ES-I3 (cell line): ENCODE measurements around the gene SLC8A3.
A peak's percentile ranks its signal among the peaks of the same experiment; 100 is the strongest.

ENCODE experiments used
- H3K36me3 ChIP-seq: 2 replicates; pipeline ENCODE4 v1.6.1; 2013; ENCODE audit warnings: mild to moderate bottlenecking, low read length, control low read depth, moderate library complexity; ENCODE audit not compliant: insufficient read depth
- H3K4me1 ChIP-seq: 2 replicates; pipeline ENCODE4 v1.6.1; 2013; ENCODE audit warnings: mild to moderate bottlenecking, control low read depth, low read length; ENCODE audit not compliant: insufficient read depth
- H3K9ac ChIP-seq: 2 replicates; pipeline ENCODE4 v1.6.1; 2013; ENCODE audit warnings: low read depth, mild to moderate bottlenecking, low read length, moderate library complexity
- H3K9me3 ChIP-seq: 2 replicates; pipeline ENCODE4 v1.6.1; 2013; ENCODE audit warnings: mild to moderate bottlenecking, low read length, moderate library complexity; ENCODE audit not compliant: control insufficient read depth, insufficient read depth

Gene SLC8A3

DNA sequence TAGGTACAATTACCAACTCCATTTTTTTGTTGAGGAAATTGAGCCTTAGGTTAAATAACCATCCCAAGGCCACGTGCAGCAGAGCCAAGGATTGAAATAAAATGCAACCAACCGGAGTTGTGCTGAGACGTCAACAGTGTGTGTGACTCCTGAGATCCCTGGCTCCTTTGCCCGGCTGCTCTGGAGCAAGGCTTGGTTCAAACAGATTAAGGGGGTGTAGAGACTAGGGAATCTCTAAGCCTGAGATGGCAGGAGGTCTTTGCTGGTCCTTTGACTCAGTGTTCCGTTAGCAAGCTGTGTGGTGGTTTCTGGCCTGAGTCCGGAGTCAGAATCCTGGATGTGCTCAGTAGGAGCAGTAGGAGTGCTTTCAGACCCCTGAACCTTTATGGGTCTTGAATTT is 1.4 kb upstream of the SLC8A3 start:
- Histone ChIP-seq H3K9ac (no peak overlapping the region), H3K4me1 (peaks cover 9% of the 10 kb centered on the region), H3K9me3 (no peaks in the 10 kb centered on the region), H3K36me3 (no peaks in the 10 kb centered on the region)

GRCh38 chr14:70189456-70190077 is 816 bp upstream of the SLC8A3 start:
- Histone ChIP-seq H3K9ac (peak overlapping the region; percentile 78; the same call in 1 of the 2 replicates), H3K9me3 (no peaks in the 10 kb centered on the region), H3K4me1 (peaks cover 9% of the 10 kb centered on the region), H3K36me3 (no peaks in the 10 kb centered on the region)

GRCh38 chr14:70188322-70188658 is 461 bp downstream of the SLC8A3 start:
- Histone ChIP-seq H3K36me3 (no peaks in the 10 kb centered on the region), H3K9me3 (no peaks in the 10 kb centered on the region), H3K9ac (peak overlapping the region; percentile 78; the same call in 1 of the 2 replicates), H3K4me1 (peaks cover 9% of the 10 kb centered on the region)

DNA sequence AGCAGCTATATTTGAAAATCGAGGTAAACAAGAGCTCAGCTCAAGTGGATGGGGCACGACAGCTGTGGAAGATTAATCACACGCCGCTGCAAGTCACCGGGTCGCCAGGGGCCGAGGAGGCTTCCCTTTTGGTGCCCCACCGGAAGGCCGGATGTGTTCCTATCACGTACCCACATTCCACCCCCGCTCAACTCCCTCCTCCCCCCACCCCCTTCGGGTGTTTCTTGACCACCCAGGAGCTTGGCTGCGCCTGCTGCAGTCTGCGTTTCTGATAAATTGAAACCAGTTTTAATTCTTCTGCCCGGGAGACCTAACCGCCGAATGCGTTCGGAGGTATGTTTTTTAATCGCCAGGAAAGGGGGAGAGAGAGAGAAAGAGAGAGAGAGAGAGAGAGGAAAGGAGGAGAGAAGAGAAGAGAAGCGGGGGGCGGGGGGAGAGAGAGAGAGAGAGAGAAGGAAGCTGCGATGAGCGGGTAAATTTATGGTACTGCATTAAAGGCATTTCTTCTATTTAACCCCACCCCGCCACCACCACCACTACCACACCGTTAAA is 1.8 kb downstream of the SLC8A3 start:
- H3K9me3 ChIP-seq, result no peaks in the 10 kb centered on the region
- H3K36me3 ChIP-seq, result no peaks in the 10 kb centered on the region
- peaks cover 9% of the 10 kb centered on the region for H3K4me1 ChIP-seq
- peak overlapping the region; percentile 78 for H3K9ac ChIP-seq

DNA sequence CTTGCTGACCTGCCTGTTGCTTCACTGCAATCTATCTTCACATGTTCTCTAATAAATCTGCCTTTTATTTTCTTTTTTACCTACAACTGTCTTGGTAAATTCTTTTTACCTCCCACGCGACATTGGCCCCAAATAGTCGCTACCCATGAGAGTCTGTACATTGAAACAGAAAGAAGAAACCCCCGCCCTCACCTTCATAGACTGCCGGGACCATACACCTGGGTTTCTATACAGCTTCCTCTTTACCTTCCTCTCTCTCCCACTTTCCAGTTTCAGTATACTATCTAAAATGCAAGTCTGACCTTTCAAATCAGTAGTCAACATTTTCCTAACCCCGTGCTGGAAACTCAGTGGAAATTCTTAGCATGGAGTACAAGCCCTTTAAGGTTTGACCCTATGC is 4.8 kb downstream of the SLC8A3 start:
- no peak overlapping the region for H3K9ac ChIP-seq

DNA sequence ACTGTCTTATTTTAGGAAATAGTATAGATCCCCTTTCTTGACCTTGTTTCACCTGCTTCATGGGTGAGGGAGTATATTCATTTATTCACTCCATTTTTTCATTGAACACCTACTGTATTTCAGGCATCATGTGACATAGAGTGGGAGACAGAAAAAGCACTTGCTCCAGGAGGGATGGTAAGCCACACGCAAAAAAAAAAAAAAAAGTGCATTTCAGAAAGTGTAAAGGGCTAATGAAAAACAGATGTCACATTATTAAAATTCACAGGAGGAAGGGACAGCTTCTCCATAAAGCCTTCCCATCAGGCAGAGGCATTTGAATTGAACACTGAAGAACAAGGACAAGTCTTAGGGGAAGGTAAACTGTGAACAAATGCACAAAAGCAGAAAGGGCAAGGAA is 7.5 kb downstream of the SLC8A3 start:
- H3K36me3 ChIP-seq, result no peaks in the 10 kb centered on the region
- H3K9ac ChIP-seq, result no peak overlapping the region
- H3K9me3 ChIP-seq, result no peaks in the 10 kb centered on the region
- no peaks in the 10 kb centered on the region; the same call in 1 of the 2 replicates for H3K4me1 ChIP-seq

More for the DNA sequence above, 4.8 kb downstream of the SLC8A3 start:
- H3K9me3 ChIP-seq, result no peaks in the 10 kb centered on the region
- H3K4me1 ChIP-seq, result peaks cover 3% of the 10 kb centered on the region; the same call in 1 of the 2 replicates
- no peaks in the 10 kb centered on the region for H3K36me3 ChIP-seq

DNA sequence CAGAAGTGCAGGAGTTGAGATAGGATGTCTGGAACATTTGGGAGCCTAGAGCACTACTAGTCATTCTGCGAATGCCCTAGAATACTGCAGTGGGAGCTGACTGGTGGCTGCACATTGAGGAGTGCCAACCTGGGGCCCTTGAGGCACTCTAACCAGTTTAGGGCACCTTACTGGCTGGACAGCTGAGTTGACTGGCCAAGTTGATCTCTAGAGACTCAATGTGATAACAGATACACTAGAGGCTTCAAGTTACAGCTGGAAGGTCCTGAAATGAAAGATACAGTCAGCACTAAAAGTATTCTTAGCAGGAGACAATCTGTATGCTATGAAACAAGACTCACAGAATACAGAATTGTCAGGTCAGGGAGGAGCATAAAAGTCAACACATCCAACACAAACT is 8.0 kb downstream of the SLC8A3 start:
- Histone ChIP-seq H3K9ac (no peak overlapping the region), H3K36me3 (no peaks in the 10 kb centered on the region), H3K4me1 (no peaks in the 10 kb centered on the region; the same call in 1 of the 2 replicates), H3K9me3 (no peaks in the 10 kb centered on the region)

DNA sequence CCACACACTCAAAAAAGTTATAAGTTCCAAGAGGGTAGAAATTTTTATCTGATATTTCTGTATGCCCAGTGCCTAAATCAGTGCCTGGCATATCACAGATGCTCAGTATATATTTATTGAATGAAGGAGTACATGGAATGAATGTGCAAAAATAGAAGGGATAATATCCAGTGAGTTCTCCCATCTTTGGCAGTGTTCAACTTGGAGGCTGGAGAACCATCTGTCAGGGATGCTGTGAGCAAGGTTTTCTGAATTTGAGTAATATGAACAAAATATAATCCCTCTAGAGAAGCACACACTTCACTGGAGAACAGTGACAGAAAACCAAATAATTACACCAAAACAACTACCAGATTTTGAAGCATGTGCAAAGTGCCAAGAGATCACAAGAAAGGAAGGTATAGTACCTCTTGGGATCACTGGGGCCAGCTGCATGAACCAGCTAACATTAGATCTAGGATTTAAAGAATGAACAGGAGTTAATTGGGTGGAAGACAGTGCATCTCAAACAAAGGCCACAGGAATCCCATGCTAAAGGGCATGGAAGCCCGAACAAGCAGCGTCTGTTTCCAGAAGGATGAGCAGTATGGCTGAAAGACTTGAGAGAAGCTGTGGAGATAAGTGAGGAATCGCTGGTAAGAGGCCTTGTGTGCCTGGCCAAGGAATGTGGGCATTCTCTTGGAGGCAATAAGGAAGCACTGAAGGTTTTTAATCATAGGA is 11.5 kb downstream of the SLC8A3 start:
- H3K9ac ChIP-seq, result no peak overlapping the region
- no peaks in the 10 kb centered on the region; the same call in 1 of the 2 replicates for H3K4me1 ChIP-seq
- H3K9me3 ChIP-seq, result no peaks in the 10 kb centered on the region
- no peaks in the 10 kb centered on the region for H3K36me3 ChIP-seq

GRCh38 chr14:70173569-70173968 is 15.2 kb downstream of the SLC8A3 start:
- H3K4me1 ChIP-seq, result no peaks in the 10 kb centered on the region
- no peaks in the 10 kb centered on the region for H3K36me3 ChIP-seq
- H3K9ac ChIP-seq, result no peak overlapping the region
- H3K9me3 ChIP-seq, result no peaks in the 10 kb centered on the region

GRCh38 chr14:70171726-70172125 is 17.0 kb downstream of the SLC8A3 start:
- no peak overlapping the region for H3K9ac ChIP-seq
- no peaks in the 10 kb centered on the region for H3K36me3 ChIP-seq
- no peaks in the 10 kb centered on the region for H3K4me1 ChIP-seq
- no peaks in the 10 kb centered on the region for H3K9me3 ChIP-seq

DNA sequence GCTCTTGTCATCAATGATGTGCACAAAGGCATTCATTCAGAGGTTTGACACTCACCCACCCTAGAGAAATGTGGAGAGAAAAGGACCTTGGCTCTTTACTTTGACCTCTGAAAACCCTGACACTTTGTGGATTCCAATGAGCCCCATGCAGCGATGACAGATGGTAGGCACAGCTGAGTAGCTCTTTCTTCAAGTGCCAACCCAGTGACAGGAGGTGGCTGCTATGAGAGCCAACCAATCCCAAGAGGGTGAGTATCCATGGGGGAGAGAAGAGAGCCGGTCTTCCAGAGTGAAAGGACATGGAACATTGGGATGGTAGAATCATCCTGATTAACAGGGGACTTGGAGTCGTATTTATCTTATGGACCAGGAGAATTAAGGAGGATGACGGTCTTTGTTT is 17.8 kb downstream of the SLC8A3 start:
- H3K4me1 ChIP-seq, result no peaks in the 10 kb centered on the region
- no peaks in the 10 kb centered on the region for H3K9me3 ChIP-seq
- H3K9ac ChIP-seq, result no peak overlapping the region
- no peaks in the 10 kb centered on the region for H3K36me3 ChIP-seq

- H3K36me3 ChIP-seq, result no peaks in the 10 kb centered on the region
- no peaks in the 10 kb centered on the region for H3K4me1 ChIP-seq
- no peak overlapping the region for H3K9ac ChIP-seq
- no peaks in the 10 kb centered on the region for H3K9me3 ChIP-seq
These were observed 20.3 kb downstream of the SLC8A3 start for GRCh38 chr14:70168406-70168805.

GRCh38 chr14:70166530-70167203 is 22.1 kb downstream of the SLC8A3 start:
- no peaks in the 10 kb centered on the region for H3K9me3 ChIP-seq
- no peaks in the 10 kb centered on the region for H3K36me3 ChIP-seq
- H3K9ac ChIP-seq, result no peak overlapping the region
- no peaks in the 10 kb centered on the region for H3K4me1 ChIP-seq

- H3K4me1 ChIP-seq, result no peaks in the 10 kb centered on the region
- no peak overlapping the region for H3K9ac ChIP-seq
- H3K9me3 ChIP-seq, result no peaks in the 10 kb centered on the region
- H3K36me3 ChIP-seq, result no peaks in the 10 kb centered on the region
These were observed 26.4 kb downstream of the SLC8A3 start for GRCh38 chr14:70162358-70162757.

DNA sequence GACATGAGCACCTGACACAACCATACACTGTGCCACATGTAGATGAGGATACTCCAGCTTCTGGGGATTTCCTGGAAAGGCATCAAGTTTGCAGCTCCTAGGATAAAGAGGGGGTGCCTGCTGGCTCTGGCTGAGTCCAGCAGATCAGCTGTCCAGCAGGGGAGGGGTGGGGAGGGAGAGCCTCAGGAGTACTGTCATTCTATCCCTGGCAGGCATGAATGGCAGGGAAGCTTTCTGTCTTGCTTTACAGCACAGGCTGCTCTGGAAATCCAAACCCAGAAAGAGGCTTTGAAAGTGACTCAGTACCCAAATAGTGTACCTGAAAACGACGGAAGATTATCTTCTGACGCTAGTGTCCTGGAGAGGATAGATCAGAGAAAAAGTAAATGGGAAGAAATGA is 32.2 kb downstream of the SLC8A3 start:
- H3K4me1 ChIP-seq, result no peaks in the 10 kb centered on the region

More for the DNA sequence above, 32.2 kb downstream of the SLC8A3 start:
- H3K9me3 ChIP-seq, result no peaks in the 10 kb centered on the region
- H3K36me3 ChIP-seq, result no peaks in the 10 kb centered on the region
- H3K9ac ChIP-seq, result no peak overlapping the region
